NCI-H1694 (cell line): ENCODE results near the gene PTX4.

ENCODE experiments used
- DNase-seq: peaks from one replicate; lab custom pipeline; 2025; lab: John Stamatoyannopoulos, UW

PTX4 gene

DNA sequence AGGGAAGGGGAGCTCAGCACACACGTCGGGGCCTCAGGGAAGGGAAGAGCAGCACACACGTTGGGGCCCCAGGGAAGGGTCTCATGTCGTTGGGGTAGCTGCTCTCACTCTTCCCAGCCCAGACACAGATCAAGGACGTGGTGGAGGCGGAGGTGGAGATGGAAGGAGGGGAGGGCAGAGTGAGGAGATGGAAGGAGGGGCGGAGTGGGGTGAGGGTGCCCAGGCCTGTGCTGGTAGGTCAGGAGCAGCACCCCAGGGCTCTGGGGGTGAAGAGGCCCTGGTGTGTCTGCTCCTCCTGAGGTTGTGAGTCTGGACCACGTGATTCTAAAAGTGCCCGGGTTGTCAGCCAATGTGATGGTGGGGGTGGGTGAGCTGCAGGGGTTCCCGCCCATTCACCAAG is 28.8 kb downstream of the PTX4 start:
- DNase-seq, result no peak

DNA sequence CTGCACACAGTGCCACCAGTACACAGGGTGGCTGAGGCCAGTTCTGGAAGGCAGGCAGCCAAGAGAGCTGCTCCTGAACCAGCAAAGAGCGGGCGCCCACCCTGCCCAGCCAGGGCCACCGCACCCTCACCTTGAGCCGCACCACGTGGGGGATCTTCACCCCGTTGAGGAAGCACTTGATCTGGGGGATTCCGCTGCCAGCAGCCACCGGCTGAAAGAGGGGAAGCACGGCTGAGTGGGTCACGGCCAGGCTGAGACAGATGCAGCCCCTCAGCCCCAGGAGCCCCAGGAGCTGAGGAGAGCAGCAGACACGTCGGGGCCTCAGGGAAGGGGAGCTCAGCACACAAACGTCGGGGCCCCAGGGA is 29.8 kb downstream of the PTX4 start:
- DNase-seq, result no peak

DNA sequence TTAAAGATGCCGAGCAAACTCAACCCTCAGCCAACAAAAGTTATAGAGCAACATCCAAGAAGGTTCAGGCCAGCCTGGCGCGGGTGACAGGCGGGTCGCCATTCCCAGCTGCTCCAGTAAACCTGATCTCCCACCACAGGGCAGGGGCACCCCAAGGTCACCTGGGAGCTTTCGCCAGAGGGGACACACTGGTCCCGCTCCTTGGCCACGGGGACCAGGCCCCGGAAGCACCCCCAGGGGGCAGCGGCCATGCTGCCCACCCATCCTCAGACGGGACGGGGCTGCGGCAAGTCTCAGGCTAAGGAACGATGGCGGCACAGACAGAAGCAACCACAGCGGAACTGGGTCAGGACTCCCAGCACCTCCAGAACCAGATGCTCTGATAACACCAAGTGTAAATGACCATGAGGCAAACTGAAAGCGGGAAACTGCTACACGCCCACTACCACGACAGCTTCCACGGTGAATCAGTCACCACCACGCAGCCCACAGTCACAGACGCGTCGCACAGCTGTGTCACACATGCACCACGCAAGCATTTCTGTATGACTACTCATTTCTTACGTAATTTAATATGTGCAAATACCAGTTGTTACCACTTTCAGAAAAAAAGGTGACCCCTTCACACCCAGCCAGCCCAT is 30.3 kb downstream of the PTX4 start:
- no peak for DNase-seq

DNA sequence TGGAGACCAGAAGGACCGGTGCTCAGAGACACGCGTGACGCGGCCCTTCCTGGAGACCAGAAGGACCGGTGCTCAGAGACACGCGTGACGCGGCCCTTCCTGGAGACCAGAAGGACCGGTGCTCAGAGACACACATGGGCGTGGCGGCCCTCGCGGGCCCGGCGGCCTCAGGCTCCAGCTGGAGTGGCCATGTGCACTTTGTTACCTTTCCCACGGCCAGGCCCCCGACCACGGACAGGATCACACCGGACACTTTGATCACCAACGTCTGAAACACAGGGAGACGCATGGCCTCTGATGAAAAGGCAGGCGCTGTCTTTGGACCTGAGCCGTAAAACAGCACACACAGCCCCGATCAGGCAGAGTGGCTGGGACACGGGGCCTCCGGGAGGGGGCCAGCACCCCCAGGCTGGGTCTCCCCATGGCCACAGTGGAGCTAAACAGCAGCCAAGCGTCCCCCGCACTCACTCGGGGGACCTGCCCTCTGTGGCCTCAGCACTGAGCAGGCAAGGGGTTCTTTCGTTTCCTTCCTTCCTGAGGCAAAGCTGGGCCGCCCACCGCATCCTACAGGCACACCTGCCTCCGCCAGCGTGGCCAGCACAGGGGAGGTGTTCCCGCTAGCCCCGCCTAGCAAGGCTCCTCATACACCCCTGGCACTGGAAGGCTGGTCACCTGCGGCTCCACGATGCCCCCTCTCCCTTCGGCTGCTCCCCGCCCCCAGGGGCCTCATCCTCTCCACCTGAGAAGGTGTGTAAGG is 31.1 kb downstream of the PTX4 start:
- no peak for DNase-seq

DNA sequence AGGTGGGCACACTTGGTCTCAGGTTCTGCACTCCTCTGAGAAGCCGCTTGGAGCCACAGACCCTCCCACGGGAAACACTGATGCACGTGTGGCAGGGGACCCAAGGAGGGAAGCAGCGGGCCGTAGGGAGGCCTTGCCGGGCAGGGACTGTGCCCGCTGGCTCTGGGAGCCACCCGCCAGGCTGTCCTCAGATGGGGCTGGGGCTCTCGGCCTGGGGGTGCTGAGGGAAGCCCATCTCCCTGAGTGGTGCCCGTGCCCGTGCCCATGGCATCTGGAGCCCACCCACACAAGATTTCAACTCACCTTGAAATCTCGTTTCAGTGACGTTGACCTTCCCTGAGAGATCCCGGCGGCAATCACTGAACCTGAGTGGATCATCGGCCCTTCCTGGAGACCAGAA is 31.8 kb downstream of the PTX4 start:
- DNase-seq, result no peak

DNA sequence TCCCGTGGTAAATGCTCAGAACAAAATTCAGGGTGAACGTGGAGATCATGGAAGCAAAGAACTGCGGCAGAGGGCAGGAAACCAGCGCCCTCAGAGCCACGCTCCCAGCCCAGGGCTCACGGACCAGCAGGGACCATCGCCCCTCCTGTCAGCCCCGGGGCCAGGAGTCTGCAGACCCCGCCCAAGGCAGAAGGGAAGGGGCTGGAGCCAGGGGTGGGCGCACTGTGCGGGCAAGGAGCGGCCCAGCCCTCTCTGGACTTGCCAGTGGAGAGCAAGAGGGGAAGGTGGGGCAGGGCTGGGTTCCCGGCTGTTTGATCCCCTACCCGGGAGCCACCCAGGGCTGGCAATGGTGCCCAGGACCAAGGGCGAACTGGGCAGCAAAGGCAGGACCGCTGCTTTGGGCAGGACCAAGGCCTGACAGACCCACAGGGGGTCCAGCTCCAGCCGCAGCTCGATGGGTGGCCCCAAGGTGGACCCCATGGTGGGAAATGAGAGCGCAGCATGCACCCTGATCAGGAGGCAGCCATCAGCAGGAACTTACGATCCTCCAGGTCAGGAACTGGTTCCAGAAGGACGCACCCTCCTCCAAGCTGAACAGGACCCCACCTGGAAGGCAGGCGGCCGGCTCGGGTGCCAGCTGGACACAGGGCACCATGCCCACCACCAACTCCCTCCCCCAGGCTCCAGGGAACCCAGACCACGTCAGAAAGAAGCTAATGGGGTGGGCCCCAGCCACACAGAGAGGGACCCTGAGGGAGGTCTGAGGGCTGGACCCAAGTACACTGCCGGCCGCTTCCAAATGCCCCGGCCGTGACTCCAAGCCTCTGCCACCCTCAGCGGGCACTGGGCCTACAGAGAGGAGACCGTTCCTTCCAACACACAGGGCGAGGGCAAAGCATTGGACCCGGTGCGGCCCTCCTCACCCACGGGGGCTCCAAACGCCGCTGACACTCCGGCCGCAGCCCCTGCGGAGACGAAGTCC is 33.3 kb downstream of the PTX4 start:
- no peak for DNase-seq

DNA sequence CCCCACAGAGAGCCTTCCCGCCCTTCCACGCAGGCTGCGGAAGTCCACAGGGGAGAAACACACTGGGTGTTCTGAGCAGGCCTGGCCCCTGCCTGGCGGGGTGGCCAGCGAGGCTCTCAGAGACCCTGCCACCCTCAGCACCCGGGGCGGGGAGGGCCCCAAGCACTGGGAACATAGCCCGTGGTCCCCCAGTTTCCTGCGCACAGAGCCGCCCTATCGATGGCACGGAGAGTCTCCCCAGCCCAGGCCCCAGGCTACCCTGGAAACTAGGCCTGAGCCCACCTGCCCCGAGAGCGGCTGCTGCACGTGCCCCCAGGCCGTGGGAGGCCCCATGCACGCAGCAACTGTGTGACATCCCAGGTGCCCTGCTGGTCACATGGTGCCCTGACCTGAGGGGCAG is 34.2 kb downstream of the PTX4 start:
- no peak for DNase-seq

DNA sequence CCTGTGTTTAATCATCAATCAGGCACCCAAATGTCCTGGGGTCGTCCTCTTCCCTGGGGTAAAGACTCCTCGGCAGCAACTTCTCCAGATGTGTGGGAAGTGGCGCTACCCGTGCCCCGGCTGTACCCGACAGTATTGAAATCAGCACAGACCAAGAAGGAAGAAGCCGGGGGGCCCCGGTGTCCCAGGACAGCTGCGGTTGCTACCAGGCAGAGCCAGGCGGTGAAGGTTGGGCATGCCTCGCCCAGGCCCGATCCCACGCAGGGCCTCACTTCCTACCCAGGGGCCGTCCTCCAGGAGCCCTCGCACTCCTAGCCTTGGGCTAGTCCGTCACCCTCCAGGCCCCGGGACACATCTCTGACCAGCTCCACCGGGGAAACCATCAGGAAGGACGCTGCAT is 35.4 kb downstream of the PTX4 start:
- no peak for DNase-seq

DNA sequence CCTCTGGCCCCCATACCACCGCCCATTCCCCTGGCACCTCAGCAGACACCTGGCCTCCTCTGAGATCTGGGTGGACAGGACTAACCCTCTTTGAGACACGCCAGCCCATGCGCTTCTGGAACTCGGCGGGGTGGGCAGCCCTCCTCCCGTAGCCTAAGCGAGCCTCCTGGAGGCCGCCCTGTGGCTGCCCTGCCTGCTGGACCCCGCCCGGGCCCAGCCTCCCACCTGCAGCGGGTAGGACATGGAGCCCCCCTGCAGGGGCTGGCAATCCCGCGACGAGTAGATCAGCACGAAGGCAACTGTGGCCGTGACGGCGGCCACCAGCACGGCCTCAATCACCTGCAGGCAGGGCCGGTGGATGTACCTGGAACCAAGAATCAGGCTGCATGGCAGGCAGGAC is 36.2 kb downstream of the PTX4 start:
- DNase-seq, result no peak

DNA sequence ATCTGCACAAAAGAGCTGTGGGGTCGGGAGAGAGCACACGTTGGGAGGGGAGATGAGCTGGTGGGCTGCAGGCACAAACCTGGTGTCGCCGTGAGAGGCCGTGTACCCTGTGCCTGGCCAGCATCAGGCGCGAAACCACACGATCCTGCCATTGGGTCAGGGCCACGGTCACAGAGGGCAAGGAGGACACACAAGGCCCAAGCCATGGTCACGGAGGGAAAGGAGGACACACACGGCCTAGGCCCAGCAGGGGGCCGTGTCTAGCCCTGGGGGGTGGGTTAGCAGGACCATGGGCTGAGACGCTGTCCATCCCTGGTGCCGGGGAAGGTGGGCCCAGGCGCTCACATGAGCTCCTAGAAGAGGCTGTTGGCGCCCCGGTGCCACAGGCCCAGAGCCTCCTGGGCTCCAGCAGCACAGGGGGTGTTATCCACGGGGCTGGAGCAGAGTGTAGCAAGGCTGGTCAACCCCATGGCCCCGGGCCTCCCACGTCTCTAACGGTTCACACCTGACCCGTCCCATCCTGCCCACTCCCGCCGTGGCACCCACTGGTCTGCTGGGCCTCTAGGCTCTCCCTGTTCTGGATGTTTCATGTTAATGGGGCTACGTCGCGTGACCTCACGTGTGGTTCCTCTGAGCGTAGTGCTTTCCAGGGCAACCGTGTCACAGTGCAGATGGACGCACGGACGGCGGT is 36.9 kb downstream of the PTX4 start:
- no peak for DNase-seq

DNA sequence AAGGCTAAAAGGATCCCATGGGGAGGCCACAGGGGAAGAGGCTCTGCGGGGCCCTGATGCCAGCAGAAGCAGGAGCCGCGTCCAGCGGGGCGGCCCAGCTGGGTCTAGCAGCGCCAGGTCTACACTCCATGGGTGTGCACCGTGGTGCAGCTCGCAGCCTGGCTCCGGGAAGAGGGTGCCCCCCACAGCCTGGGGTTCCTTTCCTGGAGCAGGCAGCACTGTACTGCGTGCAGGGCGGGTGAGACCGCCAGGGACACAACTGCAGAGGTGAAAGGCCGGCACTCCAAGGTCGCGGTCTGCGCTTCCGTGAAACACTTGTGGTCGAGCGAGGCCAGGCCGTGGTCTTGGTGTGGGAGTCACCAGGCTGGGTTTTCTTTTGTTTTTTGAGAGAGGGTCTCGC is 37.9 kb downstream of the PTX4 start:
- no peak for DNase-seq

DNA sequence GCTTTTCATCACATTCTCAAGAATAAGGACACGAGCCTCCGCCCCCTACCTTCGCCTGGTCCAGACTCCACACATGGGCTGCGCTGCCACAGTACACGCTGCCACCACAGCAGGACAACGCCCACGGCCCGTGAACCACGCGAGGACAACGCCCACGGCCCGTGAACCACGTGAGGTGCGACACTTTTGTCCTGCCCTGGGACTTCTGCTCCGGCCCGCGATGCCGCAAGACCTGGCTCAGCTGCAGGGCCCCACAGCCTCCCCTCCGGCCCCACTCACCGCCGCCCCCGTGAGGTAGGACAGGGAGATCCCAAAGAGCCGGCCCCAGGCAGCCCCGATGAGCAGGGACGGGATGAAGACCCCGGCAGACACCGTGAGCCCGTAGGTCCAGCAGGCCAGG is 38.5 kb downstream of the PTX4 start:
- DNase-seq, result no peak

DNA sequence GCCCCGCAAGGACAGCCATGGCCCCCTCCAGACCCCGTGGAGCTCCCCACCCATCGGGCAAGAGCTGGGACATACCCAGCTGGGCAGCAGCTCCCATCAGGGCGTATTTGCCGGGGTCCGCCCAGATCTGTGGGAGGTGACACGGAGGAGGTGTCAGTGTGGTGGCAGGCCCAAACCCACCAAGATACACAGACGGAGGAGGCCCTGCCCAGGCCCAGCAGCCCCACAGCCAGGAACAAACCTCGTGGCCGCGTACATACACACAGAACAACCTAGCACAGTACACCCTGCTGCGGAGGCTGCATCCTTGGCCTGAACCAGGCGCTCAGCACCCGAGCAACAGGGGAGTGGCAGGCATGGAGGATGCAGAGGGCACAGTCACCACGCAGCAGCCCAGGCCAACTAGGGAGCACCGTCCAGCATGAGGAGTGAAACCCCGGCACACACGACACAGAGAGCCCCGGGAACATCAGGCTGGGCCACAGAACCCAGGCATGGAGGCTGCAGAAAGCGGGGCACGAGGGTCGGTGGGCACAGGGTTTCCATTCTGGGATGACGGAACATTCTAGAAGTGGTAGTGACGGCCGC is 39.4 kb downstream of the PTX4 start:
- DNase-seq, result no peak

DNA sequence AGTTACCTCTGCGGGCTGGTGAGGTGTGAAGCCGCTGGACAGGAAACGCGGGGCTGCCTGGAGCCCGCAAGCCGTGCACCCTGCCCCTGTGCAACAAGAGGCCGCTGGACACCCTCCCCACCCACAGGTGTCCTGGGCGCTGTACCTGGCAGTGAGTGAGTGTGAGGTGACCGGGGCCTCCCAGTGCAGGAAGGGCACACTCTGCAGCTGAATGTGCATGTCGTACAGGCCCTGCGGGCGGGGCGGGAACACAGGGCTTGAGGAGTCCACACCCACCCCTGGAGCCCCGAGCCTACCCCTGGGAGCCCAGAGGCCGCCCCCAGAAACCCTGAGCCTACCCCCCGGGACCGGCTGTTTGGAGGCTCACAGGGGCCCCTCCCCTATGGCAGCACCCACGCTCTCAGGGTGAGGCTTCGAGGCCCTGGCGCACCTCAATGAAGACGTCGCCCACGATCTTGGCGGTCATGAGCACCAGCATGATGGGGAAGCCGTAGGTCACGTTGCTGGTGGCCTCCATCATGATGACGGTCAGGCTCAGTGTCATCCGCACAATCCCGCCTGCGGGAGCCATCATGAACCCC is 40.1 kb downstream of the PTX4 start:
- DNase-seq, result no peak

DNA sequence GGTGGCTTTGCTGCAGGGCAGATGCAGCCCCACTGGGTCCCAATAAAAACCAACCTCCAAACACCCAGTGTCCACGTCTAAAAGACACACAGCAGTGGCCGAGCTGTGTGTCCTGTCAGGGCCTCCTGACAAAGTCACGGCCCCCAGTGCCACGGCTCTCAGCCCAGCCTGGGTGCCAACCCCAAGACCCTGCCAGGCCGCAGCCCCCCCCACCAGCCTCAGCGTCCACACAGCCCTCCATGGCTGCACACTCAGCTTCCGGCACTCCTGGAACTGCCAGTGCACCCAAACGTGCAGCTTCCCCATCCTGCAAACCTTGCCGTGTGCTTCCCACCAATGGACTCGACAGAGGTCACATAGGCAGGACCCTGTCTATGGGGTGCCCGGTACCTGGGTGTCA is 40.8 kb downstream of the PTX4 start:
- no peak for DNase-seq

DNA sequence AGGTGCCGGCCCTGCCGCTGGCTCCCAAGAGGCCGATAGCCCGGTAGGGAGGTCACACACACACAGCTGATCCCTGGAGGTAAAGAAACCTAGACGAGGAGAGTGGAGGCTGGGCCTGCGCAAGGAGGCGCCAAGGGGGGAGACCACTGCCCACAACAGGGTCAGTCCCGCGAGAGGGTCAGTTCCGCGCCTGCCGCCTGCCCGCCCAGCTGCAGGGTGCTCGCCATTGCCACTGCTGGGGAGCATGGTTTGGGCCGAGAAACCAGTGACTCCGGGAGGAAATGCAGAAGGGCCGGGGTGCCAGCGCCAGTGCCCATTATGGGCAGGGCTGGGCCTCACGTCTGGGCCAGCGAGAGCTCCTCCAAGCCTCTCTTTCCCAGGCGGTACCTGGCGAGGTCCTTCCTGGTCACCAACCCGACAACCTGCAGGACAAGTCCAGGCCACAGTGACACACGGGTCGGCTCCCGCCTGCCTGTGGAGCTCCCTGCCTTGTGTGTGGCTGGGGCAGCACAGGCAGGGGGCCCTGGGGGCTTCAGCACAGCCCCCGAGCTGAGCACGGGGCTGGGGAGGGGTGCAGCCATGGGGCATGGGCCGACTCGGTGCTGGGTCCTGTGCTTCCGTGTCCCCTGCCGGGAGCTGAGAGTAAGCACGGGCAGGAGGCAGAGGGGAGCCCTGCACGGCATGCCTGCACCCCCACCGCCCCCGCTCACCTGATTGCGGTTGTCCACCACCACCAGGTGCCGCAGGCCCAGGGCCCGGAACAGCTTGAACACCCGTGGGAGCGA is 42.3 kb downstream of the PTX4 start:
- DNase-seq, result no peak

DNA sequence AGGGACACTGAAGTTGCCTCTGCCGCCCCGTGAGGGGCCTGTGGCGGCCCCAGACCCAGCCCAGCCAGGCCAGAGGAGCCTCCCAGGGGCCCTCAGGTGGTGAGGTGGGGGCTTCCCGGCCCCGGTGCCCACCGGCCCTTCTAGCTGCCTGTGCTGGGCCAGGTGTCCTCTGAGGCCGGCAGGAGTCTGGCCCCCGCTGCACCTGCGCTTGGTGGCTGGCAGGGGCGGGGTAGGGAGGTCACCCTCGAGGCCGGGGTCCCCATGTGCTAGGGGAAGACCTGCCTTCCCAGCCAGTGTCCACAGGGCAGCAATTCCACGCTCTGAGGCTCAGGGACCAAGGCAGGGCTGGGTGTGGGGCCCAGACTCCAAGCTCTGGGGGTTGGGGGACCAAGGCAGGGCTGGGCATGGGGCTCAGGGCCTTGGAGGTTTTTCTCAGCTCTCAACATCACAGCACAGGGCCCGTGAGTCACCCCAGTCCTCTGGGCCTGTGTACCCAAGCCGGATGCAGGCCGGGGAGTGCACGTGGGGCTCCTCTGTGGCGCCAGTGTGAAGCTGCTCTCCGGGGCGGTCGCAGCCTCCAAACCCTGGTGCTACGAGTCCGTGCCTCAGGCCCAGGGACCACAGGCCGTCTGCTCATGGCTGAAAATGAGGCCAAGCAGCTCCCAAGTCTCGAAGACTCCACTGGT is 43.1 kb downstream of the PTX4 start:
- DNase-seq, result no peak

DNA sequence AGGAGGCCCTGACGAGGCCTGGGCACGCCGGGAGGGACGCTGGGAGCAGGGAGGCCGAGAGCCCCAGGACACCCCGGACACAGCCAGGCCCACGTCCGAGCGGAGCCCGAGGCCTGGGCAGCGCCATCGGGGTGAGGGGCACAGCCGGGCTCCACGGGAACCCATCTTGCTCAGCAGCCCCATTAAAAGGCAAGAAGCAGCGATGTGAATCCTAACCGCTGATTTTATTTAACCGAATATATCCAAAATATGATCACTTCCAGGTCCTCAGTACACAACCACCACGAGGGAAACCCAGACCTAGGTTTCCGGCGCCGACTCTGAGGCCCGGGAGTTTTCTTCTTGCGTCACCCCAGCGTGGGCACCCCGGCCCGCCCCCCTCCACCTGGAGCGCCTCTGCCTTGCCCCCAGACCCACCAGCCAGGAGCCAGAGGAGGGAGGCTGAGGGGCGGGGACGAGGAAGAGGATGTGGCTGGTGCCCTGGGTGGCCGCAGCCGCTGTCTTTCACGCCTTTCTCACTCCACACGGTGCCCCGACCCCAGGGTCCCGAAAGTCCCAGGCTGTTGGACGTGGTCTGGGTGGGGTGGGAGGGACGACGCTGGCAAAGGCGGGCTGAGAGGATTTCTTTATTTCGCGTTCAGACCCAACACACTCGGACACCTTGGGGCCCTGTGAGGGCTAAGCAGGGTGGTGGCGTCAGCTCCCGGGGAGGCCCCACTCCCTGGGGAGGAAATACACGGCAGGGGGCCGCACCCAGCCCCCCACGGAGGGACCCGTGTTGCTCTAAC is 43.8 kb downstream of the PTX4 start:
- DNase-seq, result no peak

DNA sequence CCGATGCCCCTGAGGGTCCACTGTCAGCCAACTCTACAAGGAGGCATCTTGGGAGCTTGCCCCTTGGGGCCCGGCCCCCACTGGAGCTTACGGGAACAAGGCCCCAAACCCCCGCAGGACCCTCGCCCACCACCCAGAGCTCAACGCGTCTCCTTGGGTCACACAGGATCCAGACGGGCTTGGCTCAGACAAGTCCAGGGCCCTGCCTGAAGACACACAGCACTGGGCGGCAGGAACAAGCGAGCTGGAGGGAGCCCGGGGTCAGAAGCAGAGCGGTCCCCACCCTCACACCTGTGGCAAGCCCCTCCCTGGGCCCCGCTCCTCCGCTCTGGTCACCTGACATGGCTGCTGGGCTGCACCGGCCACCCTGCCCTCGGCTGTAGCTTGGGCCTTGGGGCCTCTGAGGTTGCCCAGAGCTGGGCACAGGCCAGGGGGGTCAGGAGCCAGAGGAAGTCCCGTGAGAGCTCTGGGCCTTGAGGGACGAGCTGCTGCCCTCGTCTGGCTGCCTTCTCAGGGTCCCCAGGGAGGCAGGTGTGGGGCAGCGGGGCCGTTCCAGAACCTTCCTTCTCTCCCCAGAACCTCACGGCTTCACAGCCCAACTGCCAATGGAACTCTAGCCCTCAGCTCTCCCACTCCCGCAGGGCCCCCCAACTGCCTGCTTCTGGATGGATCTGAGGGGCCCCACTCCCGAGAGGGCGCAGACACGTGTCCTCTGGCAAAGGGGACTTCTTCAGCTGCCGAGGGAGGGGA is 44.6 kb downstream of the PTX4 start, which contains the start of gene CCDC154:
Gene CCDC154, minus strand, starts transcription at position 577 of the 750 bp plus-strand sequence. Its CDS starts 234 bp downstream, at position 343.
- no peak for DNase-seq
